Neural cell (in vitro differentiated cells): ENCODE measurements around the gene ZNF324.

Experiments
- EP300 ChIP-seq: fragments of 450-650 bp; conservative IDR thresholded peaks from 2 replicates; pipeline ENCODE4 v1.6.1; 2014; ENCODE audit warnings: antibody characterized with exemption, mild to moderate bottlenecking, moderate library complexity; ENCODE audit not compliant: poor library complexity, severe bottlenecking
- MXI1 ChIP-seq: fragments of 450-650 bp; conservative IDR thresholded peaks from 2 replicates; pipeline ENCODE4 v1.6.1; 2014; ENCODE audit warnings: antibody characterized with exemption, mild to moderate bottlenecking; ENCODE audit not compliant: poor library complexity, severe bottlenecking
- POLR2AphosphoS5 ChIP-seq: IDR thresholded peaks from 2 replicates; pipeline ENCODE4 v1.6.1; 2012
- RAD21 ChIP-seq: fragments of 450-650 bp; conservative IDR thresholded peaks from 2 replicates; pipeline ENCODE4 v1.6.1; 2014; ENCODE audit warnings: antibody characterized with exemption, mild to moderate bottlenecking, moderate library complexity
- SMC3 ChIP-seq: fragments of 450-650 bp; conservative IDR thresholded peaks from 2 replicates; pipeline ENCODE4 v1.6.1; 2014; ENCODE audit warnings: antibody characterized with exemption, mild to moderate bottlenecking, moderate library complexity; ENCODE audit not compliant: poor library complexity
- TAF1 ChIP-seq: IDR thresholded peaks from 2 replicates; pipeline ENCODE4 v1.6.1; 2012; ENCODE audit warnings: low read depth
- TF ChIP-seq, protein P1 (sequence below): IDR thresholded peaks from 2 replicates; pipeline ENCODE4 v1.6.1; 2012; ENCODE audit warnings: borderline replicate concordance
- TF ChIP-seq, protein P2 (sequence below): fragments of 450-650 bp; IDR thresholded peaks from 2 replicates; pipeline ENCODE4 v1.5.1; 2014; ENCODE audit warnings: antibody characterized with exemption, mild to moderate bottlenecking, moderate library complexity; ENCODE audit not compliant: poor library complexity, severe bottlenecking

DNA sequence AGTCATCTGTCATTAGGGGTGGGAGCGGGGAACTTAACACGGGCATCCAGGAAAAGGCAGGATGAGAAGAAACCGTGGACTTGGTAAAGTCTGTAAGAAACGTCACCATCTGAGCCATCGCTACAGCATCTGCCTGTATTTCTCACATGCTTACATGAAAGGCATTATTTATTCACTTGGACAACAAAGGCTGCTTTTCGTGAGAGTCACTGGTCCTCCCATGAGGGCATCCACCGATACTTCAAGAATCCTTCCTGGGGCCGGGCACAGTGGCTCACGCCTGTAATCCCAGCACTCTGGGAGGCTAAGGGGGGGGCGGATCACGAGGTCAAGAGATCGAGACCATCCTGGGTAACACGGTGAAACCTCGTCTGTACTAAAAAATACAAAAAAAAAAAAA, 25.4 kb downstream of the ZNF324 start:
- TF ChIP-seq, protein P1, sequence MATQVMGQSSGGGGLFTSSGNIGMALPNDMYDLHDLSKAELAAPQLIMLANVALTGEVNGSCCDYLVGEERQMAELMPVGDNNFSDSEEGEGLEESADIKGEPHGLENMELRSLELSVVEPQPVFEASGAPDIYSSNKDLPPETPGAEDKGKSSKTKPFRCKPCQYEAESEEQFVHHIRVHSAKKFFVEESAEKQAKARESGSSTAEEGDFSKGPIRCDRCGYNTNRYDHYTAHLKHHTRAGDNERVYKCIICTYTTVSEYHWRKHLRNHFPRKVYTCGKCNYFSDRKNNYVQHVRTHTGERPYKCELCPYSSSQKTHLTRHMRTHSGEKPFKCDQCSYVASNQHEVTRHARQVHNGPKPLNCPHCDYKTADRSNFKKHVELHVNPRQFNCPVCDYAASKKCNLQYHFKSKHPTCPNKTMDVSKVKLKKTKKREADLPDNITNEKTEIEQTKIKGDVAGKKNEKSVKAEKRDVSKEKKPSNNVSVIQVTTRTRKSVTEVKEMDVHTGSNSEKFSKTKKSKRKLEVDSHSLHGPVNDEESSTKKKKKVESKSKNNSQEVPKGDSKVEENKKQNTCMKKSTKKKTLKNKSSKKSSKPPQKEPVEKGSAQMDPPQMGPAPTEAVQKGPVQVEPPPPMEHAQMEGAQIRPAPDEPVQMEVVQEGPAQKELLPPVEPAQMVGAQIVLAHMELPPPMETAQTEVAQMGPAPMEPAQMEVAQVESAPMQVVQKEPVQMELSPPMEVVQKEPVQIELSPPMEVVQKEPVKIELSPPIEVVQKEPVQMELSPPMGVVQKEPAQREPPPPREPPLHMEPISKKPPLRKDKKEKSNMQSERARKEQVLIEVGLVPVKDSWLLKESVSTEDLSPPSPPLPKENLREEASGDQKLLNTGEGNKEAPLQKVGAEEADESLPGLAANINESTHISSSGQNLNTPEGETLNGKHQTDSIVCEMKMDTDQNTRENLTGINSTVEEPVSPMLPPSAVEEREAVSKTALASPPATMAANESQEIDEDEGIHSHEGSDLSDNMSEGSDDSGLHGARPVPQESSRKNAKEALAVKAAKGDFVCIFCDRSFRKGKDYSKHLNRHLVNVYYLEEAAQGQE: no peak
- no peak for TF ChIP-seq RAD21
- TF ChIP-seq, protein P2, sequence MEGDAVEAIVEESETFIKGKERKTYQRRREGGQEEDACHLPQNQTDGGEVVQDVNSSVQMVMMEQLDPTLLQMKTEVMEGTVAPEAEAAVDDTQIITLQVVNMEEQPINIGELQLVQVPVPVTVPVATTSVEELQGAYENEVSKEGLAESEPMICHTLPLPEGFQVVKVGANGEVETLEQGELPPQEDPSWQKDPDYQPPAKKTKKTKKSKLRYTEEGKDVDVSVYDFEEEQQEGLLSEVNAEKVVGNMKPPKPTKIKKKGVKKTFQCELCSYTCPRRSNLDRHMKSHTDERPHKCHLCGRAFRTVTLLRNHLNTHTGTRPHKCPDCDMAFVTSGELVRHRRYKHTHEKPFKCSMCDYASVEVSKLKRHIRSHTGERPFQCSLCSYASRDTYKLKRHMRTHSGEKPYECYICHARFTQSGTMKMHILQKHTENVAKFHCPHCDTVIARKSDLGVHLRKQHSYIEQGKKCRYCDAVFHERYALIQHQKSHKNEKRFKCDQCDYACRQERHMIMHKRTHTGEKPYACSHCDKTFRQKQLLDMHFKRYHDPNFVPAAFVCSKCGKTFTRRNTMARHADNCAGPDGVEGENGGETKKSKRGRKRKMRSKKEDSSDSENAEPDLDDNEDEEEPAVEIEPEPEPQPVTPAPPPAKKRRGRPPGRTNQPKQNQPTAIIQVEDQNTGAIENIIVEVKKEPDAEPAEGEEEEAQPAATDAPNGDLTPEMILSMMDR: no peak
- TF ChIP-seq POLR2AphosphoS5: no peak
- TF ChIP-seq EP300: no peak
- TF ChIP-seq MXI1: no peak
- TF ChIP-seq TAF1: no peak
- TF ChIP-seq SMC3: no peak
